Breast epithelium (tissue), 4 donors: ENCODE results near the gene ABAT. TPM values are rescaled to one million over a fixed set of nuclear protein-coding genes. Genes with fewer than 3 reads are reported as not detected.

Experiments used
- DNase-seq, 2 donors: peaks; one replicate each; pipeline ENCODE4 v3.0.0-alpha.2; 2019; ENCODE audit warnings: low spot score in 2 of 2
- H3K27ac ChIP-seq, 2 donors: fragments of 200-600 bp; sonication (generic) in 1 of 2; one replicate each; pipeline ENCODE4 v1.5.1; 2016 to 2019; ENCODE audit warnings: mild to moderate bottlenecking in 1 of 2
- H3K27me3 ChIP-seq, 2 donors: fragments of 200-600 bp; sonication (generic) in 1 of 2; one replicate each; pipeline versions ENCODE4 v1.5.1 to v1.6.0; 2017 to 2019; ENCODE audit warnings: control low read depth in 1 of 2, mild to moderate bottlenecking in 1 of 2
- H3K36me3 ChIP-seq: fragments of 200-600 bp; one replicate; pipeline ENCODE4 v1.5.1; 2019
- H3K4me1 ChIP-seq, 2 donors: fragments of 200-600 bp; sonication (generic); one replicate each; pipeline ENCODE4 v1.5.1; 2016 to 2019; ENCODE audit warnings: control low read depth in 1 of 2
- H3K4me3 ChIP-seq, 3 donors: fragments of 200-600 bp; sonication (generic); 1 replicate in 2 of 3; 2 replicates in 1 of 3; pipeline ENCODE4 v1.5.1; 2016 to 2019; ENCODE audit warnings: mild to moderate bottlenecking in 3 of 3, moderate library complexity in 2 of 3
- H3K9me3 ChIP-seq, 2 donors: fragments of 200-600 bp; sonication (generic) in 1 of 2; one replicate each; pipeline ENCODE4 v1.5.1; 2016 to 2019; ENCODE audit warnings: control low read depth in 1 of 2
- CTCF ChIP-seq, 3 donors: fragments of 450-650 bp; IDR thresholded peaks; one replicate each; pipeline ENCODE4 v1.5.1; 2016 to 2017; ENCODE audit warnings: antibody characterized with exemption in 3 of 3, mild to moderate bottlenecking in 3 of 3, moderate library complexity in 3 of 3
- POLR2A ChIP-seq: fragments of 450-650 bp; IDR thresholded peaks from one replicate; pipeline ENCODE4 v1.6.1; 2016; ENCODE audit warnings: antibody characterized with exemption, mild to moderate bottlenecking, moderate library complexity
- POLR2AphosphoS5 ChIP-seq, 3 donors: sonication (generic); formaldehyde crosslinking; IDR thresholded peaks; one replicate each; pipeline ENCODE4 v1.6.1; 2017; ENCODE audit warnings: antibody characterized with exemption in 3 of 3
- intact Hi-C: fragments of 100-400 bp; cut with DNase I; formaldehyde crosslinking; loops from one replicate; pipeline ENCODE4 v1.15.1; 2023; ENCODE audit warnings: low total_unique reads
- total RNA-seq, 3 donors: library from RNA; depleted of rRNA; stranded (reverse); fragments of >200 nt; gene quantifications; one replicate each; pipeline ENCODE4 v1.1.0, GENCODE V29; 2016

The ABAT gene
- total RNA-seq, 3 donors from 2014 or later: 7.5 to 12.6 (median 9.8) TPM

GRCh38 chr16:8796469-8797363, 122.3 kb downstream of the ABAT start:
- Histone ChIP-seq H3K36me3 (no peaks in the 10 kb centered on the region), H3K4me1 (peaks cover 0 to 14% of the 10 kb centered on the region in 2 donors)
- intact Hi-C loops: loop anchor here (10.0 kb wide), 1 partner anchor 122 kb away; the partner anchor contains the start of gene ABAT

GRCh38 chr16:8797364-8798173, 123.2 kb downstream of the ABAT start, which contains the start of the genes PMM2 and TMEM186:
Gene PMM2, plus strand, starts transcription at chr16:8797839. Its CDS starts 44 bp downstream, at chr16:8797883.
Gene TMEM186, minus strand, starts transcription at chr16:8797639. Its CDS starts 25 bp downstream, at chr16:8797614.
- H3K4me1 ChIP-seq: peaks cover 0 to 14% of the 10 kb centered on the region in 2 donors
- intact Hi-C loops: loop anchor here (10.0 kb wide), 1 partner anchor 123 kb away; the partner anchor contains the start of gene ABAT
- no peaks in the 10 kb centered on the region for H3K36me3 ChIP-seq
- peak within 1 kb of the TSS; percentile 78 to 87 for H3K27ac ChIP-seq
- TF ChIP-seq POLR2AphosphoS5 (IDR thresholded peaks at IDR 0.05) (peak; percentile 83 to 92 (median 92)), POLR2A (no peak), CTCF (IDR thresholded peaks at IDR 0.05) (no peak)
- peak; percentile 94 to 95 for DNase-seq
- H3K27me3 ChIP-seq: no peaks in the 10 kb centered on the region
- peak within 1 kb of the TSS; percentile 76 to 99 (median 88) for H3K4me3 ChIP-seq
- H3K9me3 ChIP-seq: no peaks in the 10 kb centered on the region

More at GRCh38 chr16:8796469-8797363, 122.3 kb downstream of the ABAT start:
- H3K4me3 ChIP-seq: peak overlapping the region; percentile 76 to 99 (median 88)
- peak overlapping the region; percentile 78 to 87 for H3K27ac ChIP-seq
- H3K27me3 ChIP-seq: no peaks in the 10 kb centered on the region
- no peak for TF ChIP-seq POLR2A
- no peak for TF ChIP-seq POLR2AphosphoS5 (IDR thresholded peaks at IDR 0.05)
- no peak for TF ChIP-seq CTCF (IDR thresholded peaks at IDR 0.05)
- no peaks in the 10 kb centered on the region for H3K9me3 ChIP-seq
- no peak for DNase-seq

- Histone ChIP-seq H3K36me3 (no peaks in the 10 kb centered on the region), H3K27me3 (no peaks in the 10 kb centered on the region), H3K4me3 (peak overlapping the region; percentile 76 to 99 (median 88)), H3K4me1 (peaks cover 0 to 14% of the 10 kb centered on the region in 2 donors), H3K27ac (peak overlapping the region; percentile 78 to 87), H3K9me3 (no peaks in the 10 kb centered on the region)
- DNase-seq: no peak
- TF ChIP-seq POLR2AphosphoS5 (IDR thresholded peaks at IDR 0.05) (no peak), POLR2A (no peak), CTCF (IDR thresholded peaks at IDR 0.05) (no peak)
- intact Hi-C loops: loop anchor here (10.0 kb wide), 1 partner anchor 123 kb away; the partner anchor contains the start of gene ABAT
Observed at GRCh38 chr16:8798174-8798527, 123.7 kb downstream of the ABAT start.

GRCh38 chr16:8798535-8799157, 124.2 kb downstream of the ABAT start:
- DNase-seq: no peak
- Histone ChIP-seq H3K27ac (peak overlapping the region; percentile 78 to 87), H3K4me1 (peaks cover 0 to 14% of the 10 kb centered on the region in 2 donors), H3K9me3 (no peaks in the 10 kb centered on the region), H3K4me3 (peak overlapping the region; percentile 76 to 99 (median 88)), H3K27me3 (no peaks in the 10 kb centered on the region), H3K36me3 (no peaks in the 10 kb centered on the region)
- intact Hi-C loops: loop anchor here (10.0 kb wide), 1 partner anchor 124 kb away; the partner anchor contains the start of gene ABAT
- TF ChIP-seq POLR2AphosphoS5 (IDR thresholded peaks at IDR 0.05) (no peak), POLR2A (no peak), CTCF (IDR thresholded peaks at IDR 0.05) (no peak)
